Activated T-helper 2 cell treated with anti-CD3 and anti-CD28 coated beads, Interferon-gamma antibody, Interleukin-2, Interleukin-4, amounts not matched to agents 10 μg/mL and 5 μg/mL and 100 μg/mL, durations not matched to agents 14 hours and 24 hours and 36 hours (primary cell): Measurements from ENCODE around the gene PTX4. TPM values are rescaled to one million over a fixed set of nuclear protein-coding genes. Genes with fewer than 3 reads are reported as not detected.

Source experiments
- total RNA-seq: library from RNA; stranded (reverse); gene quantifications from 2 replicates; pipeline ENCODE4 v1.2.3, GENCODE V29; 2022

The PTX4 gene
- total RNA-seq, 1 donor from 2014 or later, result not detected

Other genes with a start within 250 kb of the PTX4 start
- not detected in 2 replicates for gene TPSAB1, start 248.2 kb downstream of the PTX4 start, total RNA-seq
- not detected in 2 replicates for gene TPSD1, start 232.9 kb downstream of the PTX4 start, total RNA-seq
- gene UBE2I, start 179.3 kb downstream of the PTX4 start, total RNA-seq, result 264 and 265 TPM in 2 replicates
- gene BAIAP3, start 155.3 kb downstream of the PTX4 start, total RNA-seq, result 0.21 and 0.32 TPM in 2 replicates
- 64.1 and 72.9 TPM in 2 replicates for gene TSR3, start 137.1 kb downstream of the PTX4 start, total RNA-seq
- gene GNPTG, start 137.0 kb downstream of the PTX4 start, total RNA-seq, result 21.3 and 24.1 TPM in 2 replicates
- gene UNKL, start 74.2 kb downstream of the PTX4 start, total RNA-seq, result 36.3 and 44.6 TPM in 2 replicates
- 17.8 and 21.3 TPM in 2 replicates for gene UQCC4, start 68.2 kb downstream of the PTX4 start, total RNA-seq
- gene PERCC1, start 57.9 kb downstream of the PTX4 start, total RNA-seq, result not detected in 2 replicates
- gene CCDC154, start 44.4 kb downstream of the PTX4 start, total RNA-seq, result 0.80 and 1.2 TPM in 2 replicates
- 52.2 and 54.3 TPM in 2 replicates for gene CLCN7, start 13.9 kb downstream of the PTX4 start, total RNA-seq
- 72.6 and 74.8 TPM in 2 replicates for gene TELO2, start 4.4 kb upstream of the PTX4 start, total RNA-seq
- gene TMEM204, start 44.7 kb upstream of the PTX4 start, total RNA-seq, result 17.2 and 17.8 TPM in 2 replicates
- gene IFT140, start 123.1 kb upstream of the PTX4 start, total RNA-seq, result 8.4 and 10.7 TPM in 2 replicates
- gene CRAMP1, start 123.4 kb upstream of the PTX4 start, total RNA-seq, result 33.6 and 34.3 TPM in 2 replicates
- gene JPT2, start 189.3 kb upstream of the PTX4 start, total RNA-seq, result 95.0 and 98.0 TPM in 2 replicates
- gene MAPK8IP3, start 217.3 kb upstream of the PTX4 start, total RNA-seq, result 74.8 and 77.5 TPM in 2 replicates